Spleen (tissue), 11 donors: ENCODE results near the gene PGM5. TPM values are rescaled to one million over a fixed set of nuclear protein-coding genes. Genes with fewer than 3 reads are reported as not detected.

Source experiments
- DNase-seq: peaks from one replicate; pipeline ENCODE4 v3.0.0-alpha.2; 2020
- H3K27ac ChIP-seq, 8 donors: fragments of 200-600 bp; sonication (generic) in 7 of 8; 1 replicate in 4 of 8; 2 replicates in 4 of 8; pipeline versions ENCODE4 v1.5.0 to v1.8.0; 2016 to 2021; ENCODE audit warnings: inconsistent platforms in 4 of 8, mild to moderate bottlenecking in 4 of 8, moderate library complexity in 1 of 8
- H3K27me3 ChIP-seq, 7 donors: fragments of 200-600 bp; sonication (generic) in 6 of 7; replicated peaks in 1 of 7; 1 replicate in 4 of 7; 2 replicates in 3 of 7; pipeline versions ENCODE4 v1.5.0 to v1.8.0; 2016 to 2021; ENCODE audit warnings: inconsistent platforms in 3 of 7, mild to moderate bottlenecking in 1 of 7
- H3K36me3 ChIP-seq, 6 donors: fragments of 200-600 bp; sonication (generic) in 5 of 6; 1 replicate in 4 of 6; 2 replicates in 2 of 6; pipeline versions ENCODE4 v1.5.0 to v1.8.0; 2016 to 2021; ENCODE audit warnings: inconsistent platforms in 2 of 6
- H3K4me1 ChIP-seq, 6 donors: fragments of 200-600 bp; sonication (generic) in 5 of 6; 1 replicate in 3 of 6; 2 replicates in 3 of 6; pipeline versions ENCODE4 v1.5.0 to v1.8.0; 2016 to 2021; ENCODE audit warnings: inconsistent platforms in 3 of 6
- H3K4me3 ChIP-seq, 8 donors: fragments of 200-600 bp; sonication (generic) in 7 of 8; 1 replicate in 4 of 8; 2 replicates in 4 of 8; pipeline versions ENCODE4 v1.5.0 to v1.8.0; 2016 to 2021; ENCODE audit warnings: inconsistent platforms in 4 of 8, mild to moderate bottlenecking in 4 of 8, moderate library complexity in 2 of 8
- H3K9me3 ChIP-seq, 8 donors: fragments of 200-600 bp; sonication (generic) in 7 of 8; 1 replicate in 4 of 8; 2 replicates in 4 of 8; pipeline versions ENCODE4 v1.5.0 to v1.8.0; 2016 to 2021; ENCODE audit warnings: inconsistent platforms in 4 of 8
- POLR2A ChIP-seq, 3 donors: fragments of 450-650 bp; IDR thresholded peaks; one replicate each; pipeline ENCODE4 v1.5.1; 2017; ENCODE audit warnings: antibody characterized with exemption in 3 of 3, mild to moderate bottlenecking in 1 of 3
- POLR2AphosphoS5 ChIP-seq, 3 donors: sonication (generic); formaldehyde crosslinking; IDR thresholded peaks; one replicate each; pipeline ENCODE4 v1.5.1; 2017; ENCODE audit warnings: antibody characterized with exemption in 3 of 3
- WGBS, 5 donors: extraction: QIAGEN DNeasy Blood & Tissue Kit in 3 of 5; methylation state at CpG; one replicate each; pipeline versions ENCODE4 v1.1.5 to v1.1.7; 2013 to 2018; 5-methylcytosine and 5-hydroxymethylcytosine counted together
- intact Hi-C: fragments of 100-400 bp; cut with DNase I; formaldehyde crosslinking; loops from one replicate; pipeline ENCODE4 v1.15.0; 2023; ENCODE audit warnings: low total_unique reads
- polyA plus RNA-seq, 3 donors: library from polyadenylated mRNA; stranded (reverse); fragments of 200-250 nt; gene quantifications; one replicate each; pipeline ENCODE4 v1.2.1, GENCODE V29; 2013
- total RNA-seq, 7 donors: library from RNA; depleted of rRNA in 3 of 7; stranded (reverse); fragments of >200 nt in 3 of 7; fragmentation: NEBNext Ultra II Directional in 4 of 7; extraction: Animal tissue kit (Norgen Biotek cat#: 25700) in 4 of 7; gene quantifications; one replicate each; pipeline versions ENCODE4 v1.1.0 to v1.2.1, GENCODE V29; 2016 to 2021
- TF ChIP-seq, protein P1 (sequence below), 11 experiments: fragments of 200-600 bp in 7 of 11; fragments of 450-650 bp in 4 of 11; sonication (generic) in 4 of 11; IDR thresholded peaks in 8 of 11; conservative IDR thresholded peaks in 3 of 11; 1 replicate in 7 of 11; 2 replicates in 4 of 11; pipeline versions ENCODE4 v1.4.0 to v1.8.0; 2016 to 2021; ENCODE audit warnings: antibody characterized with exemption in 11 of 11, inconsistent platforms in 4 of 11, mild to moderate bottlenecking in 1 of 11
- donor health status: healthy with polysubstance abuse.
- donor health status: DM: no; HTN: no; CAD: no; lungs with moderate emphysema.
- donor health status: DM: no; HTN: no; CAD: no.
- donor health status: Bipolar disorder and iron deficiency.
- donor health status: healthy.
- donor health status: DM: no; HTN: no; CAD: no.
- donor health status: DM: yes; HTN: yes; CAD: no.

The PGM5 gene
- total and polyA plus RNA-seq, 10 donors, result 3.2 to 26.1 (median 14.4) TPM

DNA sequence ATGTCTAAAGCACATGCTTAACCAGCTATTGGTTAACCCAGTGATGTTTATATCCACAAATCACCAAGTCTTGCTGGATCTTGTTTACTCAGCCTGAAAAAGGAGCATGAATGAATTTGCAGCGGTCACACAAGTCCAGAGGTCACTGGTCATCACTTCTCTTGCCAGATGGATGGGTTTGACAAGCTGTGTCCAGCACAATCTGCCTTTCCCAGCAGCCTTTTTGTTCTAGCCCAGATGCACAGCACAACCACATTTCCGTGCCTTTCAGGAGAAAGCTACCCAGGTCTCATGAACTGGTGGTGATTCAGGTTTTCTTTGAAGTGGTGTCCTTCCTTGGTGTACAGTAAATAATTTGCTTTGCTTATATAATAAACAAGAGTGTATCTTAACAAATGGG is 152.1 kb downstream of the PGM5 start:
- intact Hi-C loops, result no loop called here
- TF ChIP-seq, protein P1, sequence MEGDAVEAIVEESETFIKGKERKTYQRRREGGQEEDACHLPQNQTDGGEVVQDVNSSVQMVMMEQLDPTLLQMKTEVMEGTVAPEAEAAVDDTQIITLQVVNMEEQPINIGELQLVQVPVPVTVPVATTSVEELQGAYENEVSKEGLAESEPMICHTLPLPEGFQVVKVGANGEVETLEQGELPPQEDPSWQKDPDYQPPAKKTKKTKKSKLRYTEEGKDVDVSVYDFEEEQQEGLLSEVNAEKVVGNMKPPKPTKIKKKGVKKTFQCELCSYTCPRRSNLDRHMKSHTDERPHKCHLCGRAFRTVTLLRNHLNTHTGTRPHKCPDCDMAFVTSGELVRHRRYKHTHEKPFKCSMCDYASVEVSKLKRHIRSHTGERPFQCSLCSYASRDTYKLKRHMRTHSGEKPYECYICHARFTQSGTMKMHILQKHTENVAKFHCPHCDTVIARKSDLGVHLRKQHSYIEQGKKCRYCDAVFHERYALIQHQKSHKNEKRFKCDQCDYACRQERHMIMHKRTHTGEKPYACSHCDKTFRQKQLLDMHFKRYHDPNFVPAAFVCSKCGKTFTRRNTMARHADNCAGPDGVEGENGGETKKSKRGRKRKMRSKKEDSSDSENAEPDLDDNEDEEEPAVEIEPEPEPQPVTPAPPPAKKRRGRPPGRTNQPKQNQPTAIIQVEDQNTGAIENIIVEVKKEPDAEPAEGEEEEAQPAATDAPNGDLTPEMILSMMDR (IDR thresholded peaks at IDR 0.05 in 8 of 11, conservative IDR thresholded peaks at IDR 0.05 in 3 of 11), result no peak
- no peak for TF ChIP-seq POLR2A (IDR thresholded peaks at IDR 0.05)
- TF ChIP-seq POLR2AphosphoS5 (IDR thresholded peaks at IDR 0.05), result no peak
- Histone ChIP-seq H3K9me3 (no peaks in the 10 kb centered on the region), H3K4me3 (no peak overlapping the region), H3K27me3 (no peaks in the 10 kb centered on the region), H3K27ac (no peak overlapping the region), H3K4me1 (peaks cover 0 to 23% (median 12%) of the 10 kb centered on the region in 6 donors), H3K36me3 (no peaks in the 10 kb centered on the region)
- DNase-seq, result no peak
- WGBS, 5 donors, result 87 to 96% (median 91%) methylated on average over 2 of the region's 2 CpGs

DNA sequence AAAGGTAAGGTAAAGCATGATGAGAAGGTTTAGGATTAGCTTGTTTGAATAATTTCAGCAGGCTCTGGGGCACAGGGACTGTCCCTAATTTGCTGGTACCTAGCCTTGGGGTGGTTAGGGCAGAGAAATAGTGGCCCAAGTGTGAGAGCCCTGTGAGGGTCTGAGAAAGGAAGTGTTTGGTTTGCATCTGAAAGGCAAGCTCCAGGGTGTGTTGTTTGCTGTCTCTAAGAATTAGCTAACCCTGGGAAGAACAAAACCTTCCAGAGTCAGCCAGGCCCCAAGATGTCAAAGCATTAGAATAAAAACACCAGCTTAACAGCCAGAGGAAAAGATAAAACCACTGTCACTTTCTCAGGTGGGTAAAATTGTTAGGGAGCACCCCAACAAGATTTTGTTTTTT is 153.3 kb downstream of the PGM5 start:
- Histone ChIP-seq H3K27me3 (no peaks in the 10 kb centered on the region), H3K27ac (no peak overlapping the region), H3K4me3 (no peak overlapping the region), H3K9me3 (no peaks in the 10 kb centered on the region), H3K4me1 (peaks cover 0 to 23% (median 12%) of the 10 kb centered on the region in 6 donors), H3K36me3 (no peaks in the 10 kb centered on the region)
- intact Hi-C loops, result no loop called here
- TF ChIP-seq, protein P1 (IDR thresholded peaks at IDR 0.05 in 8 of 11, conservative IDR thresholded peaks at IDR 0.05 in 3 of 11), result no peak
- TF ChIP-seq POLR2AphosphoS5 (IDR thresholded peaks at IDR 0.05), result no peak
- no peak for TF ChIP-seq POLR2A (IDR thresholded peaks at IDR 0.05)
- DNase-seq, result no peak

DNA sequence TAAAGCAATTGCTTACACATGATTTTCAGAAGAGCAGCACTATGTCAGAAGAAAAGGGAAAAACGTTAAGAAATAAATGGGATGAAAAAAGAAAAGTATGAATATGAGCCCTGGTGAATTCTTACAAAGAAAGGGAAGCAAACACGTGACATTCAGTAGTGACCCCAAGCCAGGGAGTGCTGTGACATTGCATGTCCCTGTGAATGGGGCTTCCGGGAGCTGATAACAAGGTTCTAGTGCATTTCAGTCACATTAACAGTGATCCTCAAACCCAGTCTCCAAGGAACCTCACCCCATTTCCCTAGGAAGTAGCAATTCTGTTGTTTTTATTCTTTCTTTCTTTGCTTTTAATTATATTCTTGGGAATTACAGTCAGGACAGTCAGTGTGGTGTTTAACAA is 157.0 kb downstream of the PGM5 start:
- Histone ChIP-seq H3K27ac (no peak overlapping the region), H3K9me3 (peaks cover 0 to 9% (median 6%) of the 10 kb centered on the region in 8 donors), H3K4me3 (no peak overlapping the region), H3K36me3 (no peaks in the 10 kb centered on the region), H3K4me1 (no peaks in the 10 kb centered on the region), H3K27me3 (no peaks in the 10 kb centered on the region)
- DNase-seq, result no peak
- intact Hi-C loops, result no loop called here
- 66 to 71% (median 69%) methylated on average over 3 of the region's 3 CpGs for WGBS, 5 donors
- TF ChIP-seq, protein P1 (IDR thresholded peaks at IDR 0.05 in 8 of 11, conservative IDR thresholded peaks at IDR 0.05 in 3 of 11), result no peak
- TF ChIP-seq POLR2AphosphoS5 (IDR thresholded peaks at IDR 0.05) (no peak), POLR2A (IDR thresholded peaks at IDR 0.05) (no peak)

DNA sequence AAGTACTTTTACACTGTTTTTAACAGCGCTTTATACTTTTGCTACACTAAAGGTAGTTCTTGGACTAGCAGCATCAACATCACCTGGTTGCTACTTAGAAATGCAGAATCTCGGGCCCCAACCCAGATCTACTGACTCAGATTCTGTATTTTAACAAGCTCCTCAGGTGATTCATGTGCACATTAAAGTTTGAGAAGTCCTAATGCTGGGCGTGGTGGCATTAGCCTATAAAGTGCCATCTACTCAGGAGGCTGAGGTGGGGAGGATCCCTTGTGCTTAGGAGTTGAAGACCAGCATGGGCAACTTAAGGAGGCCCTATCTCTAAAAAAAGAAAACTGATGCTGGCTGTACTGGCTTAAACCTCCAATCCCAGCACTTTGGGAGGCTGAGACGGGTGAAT is 157.6 kb downstream of the PGM5 start:
- WGBS, 5 donors, result 82 to 94% (median 89%) methylated on average over 4 of the region's 4 CpGs
- TF ChIP-seq POLR2AphosphoS5 (IDR thresholded peaks at IDR 0.05), result no peak
- TF ChIP-seq, protein P1 (IDR thresholded peaks at IDR 0.05 in 8 of 11, conservative IDR thresholded peaks at IDR 0.05 in 3 of 11), result no peak
- no peak for DNase-seq
- no peak overlapping the region for H3K27ac ChIP-seq
- intact Hi-C loops, result no loop called here
- H3K9me3 ChIP-seq, result peaks cover 0 to 13% (median 7%) of the 10 kb centered on the region in 8 donors
- no peaks in the 10 kb centered on the region for H3K36me3 ChIP-seq
- H3K4me1 ChIP-seq, result no peaks in the 10 kb centered on the region
- no peak overlapping the region for H3K4me3 ChIP-seq
- no peaks in the 10 kb centered on the region for H3K27me3 ChIP-seq
